Measurements from ENCODE around the gene ATP13A2.

ATP13A2 gene
- 27.2 to 63.3 (median 45.5) reads per million in 17 experiments for total RNA-seq

- peak; percentile 73 to 93 (median 82) for DNase-seq
These were observed at the start of gene ATP13A2 for GRCh38 chr1:17011439-17012307. ATP13A2 (minus strand) TSS chr1:17011928; CDS start chr1:17011738, 190 bp downstream.

- peak; percentile 55 to 73 (median 68) for DNase-seq
These were observed 49.8 kb upstream of the ATP13A2 start for GRCh38 chr1:17061486-17061885.

GRCh38 chr1:17060306-17060749 is 48.6 kb upstream of the ATP13A2 start:
- DNase-seq: peak; percentile 38 to 77 (median 56)

GRCh38 chr1:17059391-17060305 is 47.9 kb upstream of the ATP13A2 start:
- peak; percentile 80 to 88 (median 84) for DNase-seq

- no peak for DNase-seq
These were observed 44.8 kb upstream of the ATP13A2 start for GRCh38 chr1:17056551-17056950.

- no peak for DNase-seq
These were observed 44.1 kb upstream of the ATP13A2 start for GRCh38 chr1:17055801-17056200.

- peak; percentile 99 to 100 (median 100) for DNase-seq
These were observed 42.1 kb upstream of the ATP13A2 start, which contains the start of gene SDHB for GRCh38 chr1:17053685-17054410. SDHB (minus strand) TSS chr1:17054032; CDS start chr1:17054019, 13 bp downstream.

GRCh38 chr1:17053086-17053684 is 41.5 kb upstream of the ATP13A2 start:
- DNase-seq: peak; percentile 23 to 46 (median 38)

GRCh38 chr1:17052641-17053040 is 40.9 kb upstream of the ATP13A2 start:
- peak; percentile 20 to 63 (median 44) for DNase-seq

- no peak for DNase-seq
These were observed 40.3 kb upstream of the ATP13A2 start for GRCh38 chr1:17052038-17052437.

- DNase-seq: no peak
These were observed 36.2 kb upstream of the ATP13A2 start for GRCh38 chr1:17047924-17048323.

GRCh38 chr1:17046334-17046657 is 34.6 kb upstream of the ATP13A2 start:
- DNase-seq: no peak

GRCh38 chr1:17045634-17046333 is 34.1 kb upstream of the ATP13A2 start:
- peak in 3 of 4 experiments; percentile 35 to 72 (median 63) for DNase-seq

- DNase-seq: peak; percentile 86 to 94 (median 92)
These were observed 33.4 kb upstream of the ATP13A2 start for GRCh38 chr1:17045150-17045549.

- DNase-seq: no peak
These were observed 31.9 kb upstream of the ATP13A2 start for GRCh38 chr1:17043676-17044075.

- no peak for DNase-seq
These were observed 28.4 kb upstream of the ATP13A2 start for GRCh38 chr1:17040135-17040534.

GRCh38 chr1:17039522-17039921 is 27.8 kb upstream of the ATP13A2 start:
- DNase-seq: no peak

- DNase-seq: no peak
These were observed 21.8 kb upstream of the ATP13A2 start for GRCh38 chr1:17033481-17033880.

- DNase-seq: no peak
These were observed 21.0 kb upstream of the ATP13A2 start for GRCh38 chr1:17032741-17033140.

GRCh38 chr1:17031436-17031835 is 19.7 kb upstream of the ATP13A2 start:
- no peak for DNase-seq

GRCh38 chr1:17030206-17030605 is 18.5 kb upstream of the ATP13A2 start:
- DNase-seq: peak in 2 of 4 experiments; percentile 15 to 53

Measured in suppressor macrophage (primary cell).